Effector CD8-positive, alpha-beta T cell (primary cell): ENCODE measurements around the gene EMSY.
"Not testable (repeated sequence)": the region's sequence is repeated elsewhere in the genome, so short reads cannot be mapped to it uniquely, and the experiment has no call there.

Experiments used
- DNase-seq: peaks from one replicate; lab custom pipeline; 2025; lab: John Stamatoyannopoulos, UW

Gene EMSY

DNA sequence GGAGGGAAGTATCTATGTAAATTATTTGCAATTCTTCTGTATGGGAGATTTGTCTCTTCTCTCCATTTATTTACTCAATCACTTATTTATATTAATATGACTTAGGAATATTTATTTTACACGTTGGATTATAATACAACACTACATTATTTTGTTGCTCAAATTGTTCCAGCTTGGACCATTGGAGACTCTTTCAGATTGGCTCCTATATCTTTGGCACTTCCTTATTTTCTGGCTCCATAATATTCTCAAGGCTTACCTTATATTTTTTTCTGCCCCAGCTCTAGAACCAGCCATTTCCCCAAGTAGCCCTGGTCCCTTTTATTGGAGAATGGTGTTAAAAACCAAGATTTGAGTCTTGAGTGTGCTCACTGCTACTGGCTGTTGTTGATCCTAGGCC lies 123.8 kb downstream of the EMSY start:
- no peak for DNase-seq

DNA sequence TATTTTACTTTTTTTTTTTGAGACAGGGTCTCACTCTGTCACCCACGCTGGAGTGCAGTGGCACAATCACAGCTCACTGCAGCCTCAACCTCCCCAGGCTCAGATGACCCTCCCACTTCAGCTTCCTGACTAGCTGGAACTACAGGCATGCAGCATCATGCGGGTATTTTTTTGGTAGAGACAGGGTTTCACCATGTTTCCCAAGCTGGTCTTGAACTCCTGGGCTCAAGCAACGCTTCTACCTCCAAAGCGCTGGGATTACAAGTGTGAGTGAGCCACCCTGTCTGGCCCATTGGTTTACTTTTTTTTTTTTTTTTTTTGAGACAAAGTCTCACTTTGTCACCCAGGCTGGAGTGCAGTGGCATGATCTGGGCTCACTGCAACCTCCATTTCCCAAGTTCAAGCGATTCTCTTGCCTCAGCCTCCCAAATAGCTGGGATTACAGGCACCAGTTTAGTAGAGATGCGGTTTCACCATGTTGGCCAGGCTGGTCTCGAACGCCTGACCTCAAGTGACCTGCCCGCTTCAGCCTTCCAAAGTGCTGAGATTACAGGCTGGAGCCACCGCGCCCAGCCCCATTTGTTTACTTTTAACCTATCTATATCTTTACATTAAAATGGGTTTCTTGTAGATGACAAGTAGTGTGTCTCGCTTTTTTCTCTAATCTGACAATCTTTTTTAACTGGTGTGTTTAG lies 127.5 kb downstream of the EMSY start:
- not testable (repeated sequence) for DNase-seq

DNA sequence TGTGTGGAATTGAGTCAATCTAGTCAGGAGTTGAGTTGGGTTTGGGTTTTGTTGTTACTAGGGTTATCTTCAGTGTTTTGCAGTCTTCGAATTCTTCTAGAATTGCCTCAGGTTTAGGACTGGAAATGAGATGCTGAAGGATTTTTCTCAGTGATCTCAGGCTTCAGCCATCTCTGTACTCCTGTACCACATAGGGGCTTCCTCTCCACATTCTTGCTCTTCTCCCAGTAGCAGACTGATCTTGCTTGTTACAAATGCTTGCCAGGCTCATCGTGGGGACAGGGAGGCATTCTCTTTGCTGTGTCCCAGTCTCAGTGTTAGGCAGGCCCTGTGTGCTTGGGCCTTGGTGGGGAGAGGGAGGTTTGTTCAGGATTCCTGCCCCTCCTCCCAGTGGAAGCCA lies 129.6 kb downstream of the EMSY start:
- no peak for DNase-seq

DNA sequence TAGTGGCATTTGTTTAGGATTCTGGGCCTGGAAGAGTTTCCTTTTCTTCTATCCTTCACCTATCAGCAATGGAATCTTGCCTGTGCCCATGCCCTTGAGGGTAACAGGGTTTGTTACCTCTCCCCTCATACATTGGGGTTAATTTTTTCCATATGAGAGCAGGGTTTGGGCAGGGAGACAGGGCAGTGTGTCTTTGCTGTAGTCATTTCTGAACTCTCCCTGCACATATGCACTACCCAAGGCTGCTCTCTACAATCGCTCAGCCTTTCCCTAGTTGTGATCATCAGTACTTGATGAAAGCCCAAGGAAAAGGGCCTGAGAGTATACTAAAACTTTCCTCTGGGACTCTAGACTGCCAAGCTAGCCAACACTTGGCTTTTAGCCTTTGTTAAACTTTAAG lies 130.1 kb downstream of the EMSY start:
- DNase-seq: no peak

DNA sequence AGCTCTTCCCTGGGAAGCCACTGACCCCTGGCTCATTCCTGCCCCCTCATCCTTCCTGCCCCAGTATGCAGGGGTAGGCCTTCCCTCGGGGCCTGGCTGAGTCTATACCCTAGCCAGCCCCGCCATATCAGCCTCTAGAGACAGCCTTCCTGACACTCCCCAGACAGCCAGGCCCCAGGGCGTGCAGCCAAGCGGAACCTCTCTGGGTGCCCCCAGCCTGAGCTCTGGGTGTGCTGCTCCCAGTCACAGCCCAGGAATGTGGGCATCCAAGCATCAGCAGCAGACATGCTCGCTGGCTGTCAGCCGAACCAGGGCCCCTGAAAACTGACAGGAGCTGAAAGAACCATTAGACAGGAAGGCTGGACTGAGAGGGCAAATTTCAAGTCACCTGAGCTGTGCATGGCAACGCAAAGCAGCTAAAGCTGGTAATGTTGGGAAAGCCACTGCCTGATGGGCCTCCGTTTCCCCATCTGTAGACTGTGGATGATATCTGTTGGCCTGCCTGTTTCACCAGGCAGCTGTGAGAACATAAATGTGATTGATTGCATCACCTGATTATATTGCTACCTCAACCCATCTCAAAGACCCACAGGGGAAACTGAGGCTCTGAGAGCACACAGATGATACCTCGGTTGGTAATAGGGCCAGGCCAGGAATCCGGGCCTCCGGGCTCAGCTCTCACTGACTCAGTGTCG lies 132.6 kb downstream of the EMSY start:
- DNase-seq: no peak

DNA sequence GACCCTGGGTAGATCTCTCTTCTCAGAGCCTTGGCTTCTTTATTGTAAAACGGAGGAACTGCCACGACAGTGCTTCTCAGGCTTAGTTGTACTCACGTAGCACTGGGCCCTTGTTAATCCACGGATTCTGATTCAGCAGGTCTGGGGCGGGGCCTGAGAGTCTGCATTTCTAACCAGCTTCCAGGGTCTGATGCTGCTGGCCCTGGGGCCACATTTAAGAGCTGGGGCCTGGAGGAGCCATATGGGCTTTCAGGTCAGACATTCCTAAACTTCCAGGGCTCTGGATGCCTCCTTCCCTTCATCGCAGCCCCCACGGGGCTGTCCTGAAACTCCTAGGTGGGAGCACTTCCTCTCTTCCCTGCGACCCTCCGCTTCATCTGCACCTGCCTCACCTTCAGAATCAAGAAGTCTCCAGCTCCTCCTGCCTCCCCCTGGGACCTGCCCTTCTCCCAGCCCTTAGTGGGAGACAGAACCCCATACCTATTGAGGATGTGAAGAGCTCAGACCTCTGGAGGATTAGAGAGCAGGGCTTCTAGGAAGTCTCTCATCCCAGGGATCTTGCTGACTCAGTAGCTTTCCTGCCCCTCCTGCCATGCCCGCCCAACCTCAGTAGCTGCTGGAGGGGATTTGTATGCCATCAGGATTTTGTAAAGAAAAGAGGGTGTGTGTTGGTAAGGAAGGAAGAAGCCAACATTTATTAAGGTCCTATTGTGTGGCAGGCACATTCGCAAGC lies 133.3 kb downstream of the EMSY start:
- DNase-seq: no peak

DNA sequence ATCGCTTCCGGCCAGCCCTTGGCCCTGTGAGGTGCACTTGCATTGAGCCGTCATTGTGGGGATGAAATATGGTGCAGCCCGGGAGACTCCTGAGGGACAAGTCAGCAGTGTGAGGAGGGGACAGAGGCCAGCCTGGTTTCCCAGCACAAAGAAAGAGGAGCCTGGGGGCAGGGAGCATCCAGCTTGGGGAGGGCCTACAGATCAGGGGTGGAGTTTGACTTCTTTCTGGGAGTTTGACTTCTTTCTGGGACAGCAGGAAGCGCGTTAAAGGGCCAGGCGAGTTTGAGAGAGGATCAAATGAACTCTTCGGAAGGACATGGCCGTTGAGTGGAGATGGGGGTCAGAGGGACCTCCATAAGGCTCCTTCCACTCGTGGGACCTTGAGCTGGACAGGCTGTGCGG lies 133.8 kb downstream of the EMSY start:
- DNase-seq: no peak

DNA sequence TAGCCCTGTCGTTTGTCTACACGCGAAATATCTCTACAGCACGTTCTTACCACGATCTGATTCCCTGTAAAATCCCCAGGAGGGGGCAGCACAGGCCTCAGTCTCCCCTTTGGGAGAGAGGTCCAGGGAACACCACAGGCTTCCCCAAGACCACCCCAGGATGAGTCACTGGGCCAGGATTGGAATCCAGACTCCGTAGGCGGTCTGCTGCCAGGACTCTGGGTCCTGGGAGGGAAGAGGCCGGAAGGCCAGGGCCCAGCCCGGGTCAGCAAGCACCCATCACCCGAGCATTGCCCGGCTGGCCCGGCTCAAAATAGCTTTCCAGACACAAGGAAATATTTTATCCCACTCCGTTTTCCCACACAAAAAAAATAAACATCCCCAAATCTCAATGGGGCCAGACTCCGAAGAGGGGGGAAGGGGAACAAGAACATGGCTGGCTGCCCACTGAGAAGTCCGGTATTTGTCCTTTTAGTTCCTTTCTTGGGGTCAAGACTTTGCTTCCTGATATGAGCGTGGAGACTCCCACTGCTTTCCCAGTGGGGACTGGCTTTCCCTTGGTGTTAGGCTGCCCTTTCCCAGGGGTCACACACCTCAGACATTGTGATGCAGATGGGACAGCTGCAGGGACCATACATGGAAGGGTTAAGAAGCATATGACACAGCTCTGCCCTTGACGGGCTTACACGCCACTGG lies 134.4 kb downstream of the EMSY start:
- DNase-seq: no peak

DNA sequence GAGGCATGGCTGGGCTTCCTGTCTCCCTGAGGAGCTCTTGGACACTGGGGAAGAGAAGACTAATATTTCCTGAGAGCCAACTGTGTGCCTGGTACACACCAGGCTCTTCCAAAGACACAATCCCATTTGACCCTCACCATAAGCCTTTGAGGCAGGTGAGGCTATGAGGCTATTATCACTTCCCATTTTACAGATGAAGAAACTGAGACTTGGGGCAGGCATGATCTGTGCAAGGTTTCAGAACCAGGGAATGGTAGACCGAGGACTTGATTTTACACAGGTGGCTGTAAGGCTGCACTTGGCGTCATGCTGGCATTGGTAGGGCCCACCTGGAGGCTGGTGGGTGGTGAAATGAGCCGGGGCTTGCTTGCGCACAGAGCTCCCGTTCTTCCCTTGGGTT lies 134.9 kb downstream of the EMSY start:
- DNase-seq: no peak

DNA sequence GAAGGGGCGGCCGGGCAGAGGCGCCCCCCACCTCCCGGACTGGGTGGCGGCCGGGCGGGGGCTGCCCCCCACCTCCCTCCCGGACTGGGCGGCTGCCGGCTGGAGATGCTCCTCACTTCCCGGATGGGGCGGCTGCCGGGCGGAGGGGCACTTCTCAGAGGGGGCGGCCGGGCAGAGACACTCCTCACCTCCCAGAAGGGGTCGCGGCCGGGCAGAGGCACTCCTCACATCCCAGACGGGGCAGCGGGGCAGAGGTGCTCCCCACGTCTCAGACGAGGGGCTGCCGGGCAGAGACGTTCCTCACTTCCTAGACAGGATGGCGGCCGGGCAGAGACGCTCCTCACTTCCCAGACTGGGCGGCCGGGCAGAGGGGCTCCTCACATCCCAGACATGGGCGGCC lies 137.7 kb downstream of the EMSY start:
- DNase-seq: not testable (repeated sequence)

DNA sequence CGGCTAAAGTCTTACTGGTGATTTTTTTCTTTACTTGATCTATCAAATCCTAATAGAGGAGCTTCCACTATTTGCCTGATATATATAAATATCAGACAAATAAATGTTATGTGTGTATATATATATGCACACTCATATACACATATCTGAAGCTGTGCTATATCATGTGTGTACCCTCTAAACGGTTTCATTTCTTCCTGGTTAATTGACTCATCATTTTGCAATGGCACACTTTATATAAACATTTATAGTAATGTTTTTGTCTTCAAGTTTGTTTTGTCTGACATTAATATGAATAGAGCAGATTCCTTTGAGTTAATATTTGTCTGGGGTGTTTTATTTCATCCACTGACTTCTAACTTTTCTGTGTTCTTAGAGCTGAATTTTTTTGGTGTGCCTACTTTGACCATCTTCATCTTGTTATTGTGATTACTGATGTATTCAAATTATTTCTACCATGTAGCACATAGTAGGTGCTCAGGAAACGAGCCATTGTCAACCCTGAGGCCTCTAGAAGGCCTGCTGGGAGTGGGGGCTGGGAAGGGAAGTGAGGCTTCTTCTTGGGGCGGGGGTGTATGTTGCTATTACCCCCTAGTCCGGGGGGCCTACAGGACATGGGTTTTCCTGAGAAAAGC lies 143.1 kb downstream of the EMSY start:
- DNase-seq: no peak

DNA sequence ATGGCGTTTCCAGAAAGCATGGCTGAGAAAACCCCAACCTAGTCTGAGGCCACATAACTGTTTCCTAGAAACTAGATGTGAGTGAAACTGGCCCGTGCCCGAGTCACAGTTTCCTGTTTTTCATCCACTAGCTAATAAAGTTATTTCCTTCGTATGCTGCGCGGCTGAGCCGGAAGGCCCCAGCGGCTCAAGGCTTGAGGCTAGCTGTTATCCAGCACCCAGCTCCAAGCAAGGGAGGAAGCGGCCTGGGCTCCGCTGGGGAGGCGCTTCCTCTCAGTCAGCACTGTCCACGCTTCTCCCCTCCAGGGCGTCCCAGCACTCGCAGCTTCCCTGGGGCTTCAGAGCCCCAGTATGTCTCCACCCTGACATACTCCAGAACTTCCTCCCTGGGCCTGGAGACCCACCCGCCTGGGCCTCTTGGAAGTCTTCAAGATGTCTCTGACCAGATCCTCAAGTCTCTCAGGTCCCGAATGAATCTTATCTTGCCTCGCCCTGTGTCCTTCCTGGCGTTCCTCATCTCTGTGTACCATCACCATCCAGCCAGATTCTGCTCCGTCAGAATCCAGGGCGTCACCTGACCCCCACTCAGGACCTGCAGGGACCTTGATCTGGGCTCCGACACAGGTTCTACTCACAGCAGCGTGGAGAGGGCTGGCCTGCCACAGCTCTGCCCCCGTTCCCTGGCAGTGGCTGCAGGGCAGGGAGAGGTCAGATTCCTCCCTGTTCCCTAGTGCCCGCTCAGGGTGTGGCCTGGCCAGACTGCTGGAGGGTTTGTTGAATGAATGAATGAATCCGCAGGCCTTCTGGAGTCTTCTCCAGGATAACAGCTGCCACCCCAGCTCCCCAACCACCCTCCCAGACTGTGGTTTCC lies 143.9 kb downstream of the EMSY start:
- no peak for DNase-seq

DNA sequence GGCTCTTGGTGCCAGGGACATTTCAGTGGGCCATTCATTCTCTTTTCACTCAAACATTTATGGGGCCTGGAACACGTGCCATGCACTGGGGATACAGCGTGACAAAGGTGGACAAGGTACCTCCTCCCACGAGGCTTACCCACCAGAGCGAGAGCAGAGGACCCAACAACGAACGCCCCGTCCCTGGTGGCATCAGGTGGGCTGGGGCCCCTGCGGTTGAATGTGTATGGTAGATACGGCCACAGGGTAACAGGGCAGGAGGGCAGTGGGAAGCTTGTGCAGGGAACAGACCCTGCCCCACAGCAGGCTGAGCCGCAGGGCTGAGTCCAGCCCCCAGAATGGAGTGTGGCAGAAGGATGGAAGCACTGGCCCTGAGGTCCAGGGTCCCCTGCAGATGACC lies 144.7 kb downstream of the EMSY start:
- DNase-seq: no peak

DNA sequence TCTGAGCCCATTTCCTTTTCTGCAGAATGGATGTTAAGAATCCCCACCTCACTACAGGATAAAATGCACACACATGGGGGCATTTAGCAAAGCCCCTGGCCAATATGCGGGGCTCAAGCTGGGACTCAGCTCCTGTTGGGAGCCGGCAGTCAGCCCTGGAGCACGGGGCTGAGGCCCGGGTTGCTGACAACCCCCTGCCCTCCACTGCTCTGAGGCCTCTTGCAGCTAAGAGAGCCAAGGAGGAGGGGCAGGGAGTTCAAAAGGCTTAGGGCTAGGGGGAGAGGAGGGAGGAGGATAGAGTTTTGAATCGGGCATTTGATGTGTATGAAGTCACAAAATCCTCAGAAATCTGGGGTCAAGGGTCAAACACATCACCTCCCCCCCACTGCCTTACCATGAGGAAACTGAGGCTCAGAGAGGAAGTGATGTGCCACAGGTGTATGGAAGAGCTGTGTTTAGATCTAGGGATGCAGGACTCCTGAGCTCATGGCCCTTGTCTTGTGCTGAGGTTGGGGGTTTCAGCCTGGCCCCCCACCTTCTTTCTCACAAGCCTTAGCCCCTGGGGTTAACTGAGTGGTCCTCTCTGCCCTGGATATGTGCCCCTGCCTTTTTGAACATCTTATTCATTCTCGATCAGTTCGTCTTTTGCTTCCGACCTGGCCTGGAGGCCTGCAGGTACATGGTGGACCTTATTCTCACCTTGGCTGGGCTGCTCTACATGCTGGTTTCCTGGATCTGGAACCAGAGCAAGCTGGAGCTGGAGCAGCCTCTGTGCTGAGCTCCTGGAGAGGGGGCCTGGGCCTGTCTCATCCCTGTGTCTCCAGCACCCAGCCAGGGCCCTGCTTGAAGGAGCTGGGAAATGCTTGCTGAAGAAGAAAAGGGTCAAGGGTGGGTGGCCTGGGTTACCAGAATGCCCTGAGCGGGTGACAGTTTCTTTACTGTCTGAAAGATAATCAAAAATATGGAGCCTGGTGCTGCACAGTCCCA lies 145.4 kb downstream of the EMSY start:
- no peak for DNase-seq

DNA sequence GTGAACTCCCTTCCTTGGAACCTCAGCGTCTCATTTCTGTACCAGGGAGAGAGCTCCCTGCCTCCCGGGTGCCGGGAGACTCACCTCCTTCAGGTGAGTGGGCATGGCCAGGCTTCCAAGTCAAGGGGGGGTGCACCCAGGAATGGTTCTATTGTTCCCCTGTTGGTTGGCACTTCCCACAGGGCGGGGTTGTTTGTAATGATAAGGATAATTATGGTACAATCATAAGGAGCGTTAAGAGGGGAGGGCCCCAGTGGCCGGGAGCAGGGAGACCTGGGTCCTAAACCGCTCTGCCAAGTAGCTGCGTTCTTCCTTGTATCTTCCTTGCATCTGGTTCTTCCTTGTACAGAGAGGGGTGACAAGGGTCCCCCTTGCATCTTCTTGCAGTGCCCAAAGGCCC lies 146.6 kb downstream of the EMSY start:
- DNase-seq: no peak

DNA sequence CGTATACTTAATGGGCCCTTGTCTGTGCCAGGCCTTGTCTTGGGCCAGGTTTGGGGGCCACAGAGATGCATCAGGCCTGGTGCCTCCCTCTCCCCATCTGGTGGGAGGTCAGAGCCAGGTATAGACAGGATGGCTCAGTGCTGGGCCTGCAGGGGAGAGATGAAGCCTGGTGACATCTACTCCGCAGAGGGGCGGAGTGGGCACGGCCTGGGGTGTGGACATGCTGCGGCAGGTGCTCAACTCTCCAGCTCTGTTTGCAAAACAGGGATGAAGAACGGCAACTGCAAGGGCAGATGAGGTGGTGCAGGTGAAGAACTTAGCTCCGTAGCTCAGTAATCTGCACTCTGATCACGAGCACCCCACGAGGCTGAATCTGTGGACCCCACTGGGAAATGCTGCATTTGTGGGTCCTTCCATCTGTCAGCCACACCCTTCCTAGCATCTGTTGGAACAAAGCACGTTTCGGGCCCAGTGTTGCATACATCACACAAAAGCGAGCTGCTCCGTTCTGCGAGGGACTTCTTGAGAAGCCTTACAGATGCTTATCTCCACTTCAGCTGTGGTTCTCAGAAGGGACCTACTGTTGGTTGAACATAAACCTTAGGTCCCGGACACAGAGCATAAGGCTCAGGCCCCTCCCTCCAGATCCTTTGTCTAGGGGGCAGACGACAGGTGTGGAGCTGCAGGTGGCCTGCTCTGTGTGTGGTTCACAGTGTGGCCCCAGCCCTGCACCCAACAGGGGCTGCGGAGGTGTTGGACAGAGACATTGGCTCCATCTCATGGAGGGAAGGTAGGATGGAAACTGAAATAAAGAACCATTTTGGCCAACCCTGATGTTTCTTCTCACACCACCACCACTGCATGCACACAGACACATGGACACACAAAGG lies 147.5 kb downstream of the EMSY start:
- no peak for DNase-seq

DNA sequence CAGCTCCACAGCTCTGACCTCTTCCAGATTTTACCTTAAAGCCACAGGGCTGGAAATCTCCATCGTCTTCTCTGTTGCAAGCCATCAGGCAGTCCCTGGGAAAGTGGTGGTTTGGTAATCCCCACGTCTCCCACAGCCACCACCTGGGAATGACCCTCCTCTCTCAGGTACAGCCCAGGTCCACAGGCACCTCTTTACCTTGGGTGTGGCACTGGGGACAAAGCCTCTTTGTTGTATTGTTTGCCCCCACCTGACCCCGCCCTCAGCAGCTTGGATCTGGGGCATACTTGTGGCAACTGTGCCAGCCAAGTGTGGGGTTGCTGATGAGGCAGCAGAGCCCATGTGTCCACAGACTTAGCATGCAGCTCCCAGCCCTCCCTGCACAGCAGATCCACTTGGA lies 148.1 kb downstream of the EMSY start:
- DNase-seq: no peak

DNA sequence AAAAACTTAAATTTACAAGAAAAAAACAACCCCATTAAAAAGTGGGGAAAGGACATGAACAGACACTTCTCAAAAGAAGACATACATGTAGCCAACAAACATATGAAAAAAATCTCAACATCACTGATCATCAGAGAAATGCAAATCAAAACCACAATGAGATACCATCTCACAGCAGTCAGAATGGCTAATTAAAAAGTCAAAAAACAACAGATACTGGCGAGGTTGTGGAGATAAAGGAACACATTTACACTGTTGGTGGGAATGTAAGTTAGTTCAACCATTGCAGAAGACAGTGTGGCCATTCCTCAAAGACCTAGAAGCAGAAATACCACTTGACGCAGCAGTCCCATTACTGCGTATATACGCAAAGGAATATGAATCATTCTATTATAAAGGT lies 150.3 kb downstream of the EMSY start:
- not testable (repeated sequence) for DNase-seq

DNA sequence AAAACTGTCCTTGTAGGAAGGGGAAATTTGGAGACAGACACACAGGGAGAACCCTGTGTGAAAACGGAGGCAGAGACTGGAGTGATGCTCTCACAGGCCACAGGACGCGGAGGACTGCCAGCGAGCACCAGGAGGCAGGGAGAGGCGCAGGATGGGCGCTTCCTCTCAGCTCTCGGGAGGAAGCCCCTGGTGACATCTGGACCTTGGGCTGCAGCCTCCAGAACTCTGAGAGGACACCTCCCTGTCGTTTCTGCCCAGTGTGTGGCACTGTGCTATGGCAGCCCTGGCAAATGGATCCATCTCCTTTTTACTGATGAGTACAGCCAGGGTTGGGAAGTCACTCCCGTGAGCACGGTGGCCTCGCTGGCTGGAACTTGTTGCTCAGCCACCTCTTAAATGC lies 151.8 kb downstream of the EMSY start:
- DNase-seq: no peak
